Panc1 (cell line): Measurements from ENCODE around the gene PON1. TPM values are rescaled to one million over a fixed set of nuclear protein-coding genes. Genes with fewer than 3 reads are reported as not detected.

ENCODE experiments used
- ATAC-seq: fragments of 200-7000 bp; cut with Tn5 transposase; 2 replicates; pipeline ENCODE4 v1.9.1; 2020; ENCODE audit warnings: mild to moderate bottlenecking, moderate library complexity
- BruUV-seq: library from RNA; stranded (reverse); fragments of 400-500 nt; replicated peaks from 2 replicates; lab custom pipeline; 2021; lab: Mats Ljungman, UMichigan
- CTCF ChIA-PET: fragments of 300-600 bp; sonication (Branson Sonifier 250); formaldehyde crosslinking; loops from one replicate; lab custom pipeline; 2022; ENCODE audit warnings: antibody characterized with exemption; lab: Charles Lee
- POLR2A ChIA-PET: fragments of 300-600 bp; sonication (Branson Sonifier 250); formaldehyde crosslinking; loops from one replicate; lab custom pipeline; 2022; ENCODE audit warnings: antibody characterized with exemption; lab: Charles Lee
- DNase-seq: peaks from one replicate; pipeline ENCODE4 v3.0.0-alpha.2; 2010; ENCODE audit warnings: low read depth, low spot score
- H3K27ac ChIP-seq: 2 replicates; pipeline ENCODE4 v1.5.1; 2011; ENCODE audit warnings: mild to moderate bottlenecking, low read length, inconsistent platforms
- H3K27me3 ChIP-seq: fragments of 200-500 bp; sonication (Bioruptor generic); 2 replicates; pipeline ENCODE4 v1.6.0; 2014; ENCODE audit warnings: low read length, inconsistent platforms; ENCODE audit not compliant: control insufficient read depth, insufficient read depth
- H3K36me3 ChIP-seq: fragments of 200-500 bp; sonication (Bioruptor generic); 2 replicates; pipeline ENCODE4 v1.5.1; 2014; ENCODE audit warnings: inconsistent platforms, mild to moderate bottlenecking, low read length, moderate library complexity; ENCODE audit not compliant: control insufficient read depth, insufficient read depth
- H3K4me1 ChIP-seq: 2 replicates; pipeline ENCODE4 v1.5.1; 2011; ENCODE audit warnings: inconsistent platforms, mild to moderate bottlenecking, low read length, moderate library complexity; ENCODE audit not compliant: control insufficient read depth, insufficient read depth
- H3K4me3 ChIP-seq, 2 experiments: 2 replicates each; pipeline ENCODE4 v1.5.1; 2011 to 2012; ENCODE audit warnings: low read depth in 2 of 2, low read length in 2 of 2, mild to moderate bottlenecking in 2 of 2, inconsistent platforms in 1 of 2, moderate library complexity in 1 of 2
- H3K9me3 ChIP-seq: fragments of 200-500 bp; sonication (Bioruptor generic); 2 replicates; pipeline ENCODE4 v1.5.1; 2014; ENCODE audit warnings: low read depth, mild to moderate bottlenecking, inconsistent platforms, low read length, moderate library complexity; ENCODE audit not compliant: control insufficient read depth, insufficient read depth
- POLR2AphosphoS5 ChIP-seq: IDR thresholded peaks from 2 replicates; pipeline ENCODE4 v1.6.1; 2012; ENCODE audit warnings: mild to moderate bottlenecking, low read depth, low read length, moderate library complexity
- SIN3A ChIP-seq: IDR thresholded peaks from 2 replicates; pipeline ENCODE4 v1.6.1; 2012; ENCODE audit warnings: low read depth, mild to moderate bottlenecking, low read length, moderate library complexity, borderline replicate concordance; ENCODE audit not compliant: insufficient read depth
- TCF7L2 ChIP-seq: IDR thresholded peaks from 2 replicates; pipeline ENCODE4 v1.6.1; 2011; ENCODE audit warnings: mild to moderate bottlenecking, low read depth, low read length, inconsistent platforms
- in situ Hi-C: cut with HindIII; loops from 2 replicates; pipeline ENCODE4 v1.10.0; 2016; ENCODE audit warnings: low sequenced_read_pairs, low pct_unique_long_range_greater_than_20kb
- intact Hi-C: fragments of 100-400 bp; cut with micrococcal nuclease; formaldehyde crosslinking; loops from one replicate; pipeline ENCODE4 v1.10.0; 2022; ENCODE audit not compliant: unreplicated experiment
- total RNA-seq: library from RNA; stranded (reverse); gene quantifications from one replicate; pipeline ENCODE4 v1.2.1, GENCODE V29; 2021; ENCODE audit not compliant: unreplicated experiment
- TF ChIP-seq, protein P1 (sequence below): fragments of 450-650 bp; IDR thresholded peaks from 2 replicates; pipeline ENCODE4 v1.5.1; 2017; ENCODE audit warnings: mild to moderate bottlenecking
- TF ChIP-seq, protein P2 (sequence below), 2 experiments: IDR thresholded peaks; 2 replicates each; pipeline ENCODE4 v1.6.1; 2011 to 2012; ENCODE audit warnings: low read depth in 2 of 2, control low read depth in 1 of 2, low read length in 1 of 2, mild to moderate bottlenecking in 1 of 2, moderate library complexity in 1 of 2; ENCODE audit not compliant: insufficient read depth in 1 of 2

Gene PON1
- total RNA-seq, 1 experiment from 2014 or later, result not detected

- Histone ChIP-seq H3K27ac (no peak overlapping the region), H3K4me1 (no peaks in the 10 kb centered on the region), H3K4me3 (no peak overlapping the region), H3K9me3 (no peaks in the 10 kb centered on the region), H3K36me3 (no peaks in the 10 kb centered on the region), H3K27me3 (no peaks in the 10 kb centered on the region)
- intact Hi-C loops (no loop called here), in situ Hi-C loops (no loop called here)
- ATAC-seq, result no peak
- TF ChIP-seq SIN3A (no peak), POLR2AphosphoS5 (no peak), TCF7L2 (no peak)
- TF ChIP-seq, protein P1, sequence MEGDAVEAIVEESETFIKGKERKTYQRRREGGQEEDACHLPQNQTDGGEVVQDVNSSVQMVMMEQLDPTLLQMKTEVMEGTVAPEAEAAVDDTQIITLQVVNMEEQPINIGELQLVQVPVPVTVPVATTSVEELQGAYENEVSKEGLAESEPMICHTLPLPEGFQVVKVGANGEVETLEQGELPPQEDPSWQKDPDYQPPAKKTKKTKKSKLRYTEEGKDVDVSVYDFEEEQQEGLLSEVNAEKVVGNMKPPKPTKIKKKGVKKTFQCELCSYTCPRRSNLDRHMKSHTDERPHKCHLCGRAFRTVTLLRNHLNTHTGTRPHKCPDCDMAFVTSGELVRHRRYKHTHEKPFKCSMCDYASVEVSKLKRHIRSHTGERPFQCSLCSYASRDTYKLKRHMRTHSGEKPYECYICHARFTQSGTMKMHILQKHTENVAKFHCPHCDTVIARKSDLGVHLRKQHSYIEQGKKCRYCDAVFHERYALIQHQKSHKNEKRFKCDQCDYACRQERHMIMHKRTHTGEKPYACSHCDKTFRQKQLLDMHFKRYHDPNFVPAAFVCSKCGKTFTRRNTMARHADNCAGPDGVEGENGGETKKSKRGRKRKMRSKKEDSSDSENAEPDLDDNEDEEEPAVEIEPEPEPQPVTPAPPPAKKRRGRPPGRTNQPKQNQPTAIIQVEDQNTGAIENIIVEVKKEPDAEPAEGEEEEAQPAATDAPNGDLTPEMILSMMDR, result no peak
- TF ChIP-seq, protein P2, sequence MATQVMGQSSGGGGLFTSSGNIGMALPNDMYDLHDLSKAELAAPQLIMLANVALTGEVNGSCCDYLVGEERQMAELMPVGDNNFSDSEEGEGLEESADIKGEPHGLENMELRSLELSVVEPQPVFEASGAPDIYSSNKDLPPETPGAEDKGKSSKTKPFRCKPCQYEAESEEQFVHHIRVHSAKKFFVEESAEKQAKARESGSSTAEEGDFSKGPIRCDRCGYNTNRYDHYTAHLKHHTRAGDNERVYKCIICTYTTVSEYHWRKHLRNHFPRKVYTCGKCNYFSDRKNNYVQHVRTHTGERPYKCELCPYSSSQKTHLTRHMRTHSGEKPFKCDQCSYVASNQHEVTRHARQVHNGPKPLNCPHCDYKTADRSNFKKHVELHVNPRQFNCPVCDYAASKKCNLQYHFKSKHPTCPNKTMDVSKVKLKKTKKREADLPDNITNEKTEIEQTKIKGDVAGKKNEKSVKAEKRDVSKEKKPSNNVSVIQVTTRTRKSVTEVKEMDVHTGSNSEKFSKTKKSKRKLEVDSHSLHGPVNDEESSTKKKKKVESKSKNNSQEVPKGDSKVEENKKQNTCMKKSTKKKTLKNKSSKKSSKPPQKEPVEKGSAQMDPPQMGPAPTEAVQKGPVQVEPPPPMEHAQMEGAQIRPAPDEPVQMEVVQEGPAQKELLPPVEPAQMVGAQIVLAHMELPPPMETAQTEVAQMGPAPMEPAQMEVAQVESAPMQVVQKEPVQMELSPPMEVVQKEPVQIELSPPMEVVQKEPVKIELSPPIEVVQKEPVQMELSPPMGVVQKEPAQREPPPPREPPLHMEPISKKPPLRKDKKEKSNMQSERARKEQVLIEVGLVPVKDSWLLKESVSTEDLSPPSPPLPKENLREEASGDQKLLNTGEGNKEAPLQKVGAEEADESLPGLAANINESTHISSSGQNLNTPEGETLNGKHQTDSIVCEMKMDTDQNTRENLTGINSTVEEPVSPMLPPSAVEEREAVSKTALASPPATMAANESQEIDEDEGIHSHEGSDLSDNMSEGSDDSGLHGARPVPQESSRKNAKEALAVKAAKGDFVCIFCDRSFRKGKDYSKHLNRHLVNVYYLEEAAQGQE (IDR thresholded peaks at IDR 0.05; ENCODE audit: insufficient read depth in 1 of 2, low read depth in 2 of 2, low read length in 1 of 2), result no peak
- no TSS peak for BruUV-seq
- ChIA-PET CTCF (no interaction called here), POLR2A (no interaction called here)
- no peak for DNase-seq
These were observed 1.5 kb downstream of the PON1 start for GRCh38 chr7:95322854-95323253.

DNA sequence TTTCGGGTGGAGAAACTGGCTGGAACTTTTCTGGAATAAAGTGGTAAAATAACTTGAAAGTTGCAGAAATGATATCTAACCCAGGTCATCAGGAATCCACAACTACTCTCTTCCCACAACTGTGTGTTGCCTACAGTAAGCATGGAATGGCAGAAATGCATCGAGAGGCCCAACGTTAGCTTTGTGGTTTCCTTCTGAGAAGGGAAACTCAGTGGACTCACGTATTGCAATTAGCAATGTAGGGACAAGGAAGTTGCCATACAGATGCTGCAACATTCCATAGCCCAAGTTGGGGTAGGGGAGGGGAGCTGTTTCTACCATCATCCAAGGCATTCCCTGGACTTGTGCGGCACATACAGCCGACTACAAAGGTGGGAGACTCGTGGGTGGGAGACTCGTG, 1.9 kb downstream of the PON1 start:
- Histone ChIP-seq H3K27me3 (no peaks in the 10 kb centered on the region), H3K9me3 (no peaks in the 10 kb centered on the region), H3K27ac (no peak overlapping the region), H3K4me3 (no peak overlapping the region), H3K4me1 (no peaks in the 10 kb centered on the region), H3K36me3 (no peaks in the 10 kb centered on the region)
- in situ Hi-C loops (no loop called here), intact Hi-C loops (no loop called here)
- ChIA-PET CTCF (no interaction called here), POLR2A (no interaction called here)
- ATAC-seq, result no peak
- no TSS peak for BruUV-seq
- TF ChIP-seq SIN3A (no peak), POLR2AphosphoS5 (no peak), TCF7L2 (no peak)
- TF ChIP-seq, protein P2 (IDR thresholded peaks at IDR 0.05; ENCODE audit: insufficient read depth in 1 of 2, low read depth in 2 of 2, low read length in 1 of 2), result no peak
- TF ChIP-seq, protein P1, result no peak
- DNase-seq, result no peak
